ENCODE data around the gene C6orf47. TPM values are rescaled to one million over a fixed set of nuclear protein-coding genes. Genes with fewer than 3 reads are reported as not detected.

C6orf47 gene
- total and polyA plus RNA-seq, 7 donors = 22.2 to 32.6 (median 25.0) TPM

GRCh38 chr6:31661262-31662123 lies 915 bp upstream of the C6orf47 start:
- TF ChIP-seq, protein P1, sequence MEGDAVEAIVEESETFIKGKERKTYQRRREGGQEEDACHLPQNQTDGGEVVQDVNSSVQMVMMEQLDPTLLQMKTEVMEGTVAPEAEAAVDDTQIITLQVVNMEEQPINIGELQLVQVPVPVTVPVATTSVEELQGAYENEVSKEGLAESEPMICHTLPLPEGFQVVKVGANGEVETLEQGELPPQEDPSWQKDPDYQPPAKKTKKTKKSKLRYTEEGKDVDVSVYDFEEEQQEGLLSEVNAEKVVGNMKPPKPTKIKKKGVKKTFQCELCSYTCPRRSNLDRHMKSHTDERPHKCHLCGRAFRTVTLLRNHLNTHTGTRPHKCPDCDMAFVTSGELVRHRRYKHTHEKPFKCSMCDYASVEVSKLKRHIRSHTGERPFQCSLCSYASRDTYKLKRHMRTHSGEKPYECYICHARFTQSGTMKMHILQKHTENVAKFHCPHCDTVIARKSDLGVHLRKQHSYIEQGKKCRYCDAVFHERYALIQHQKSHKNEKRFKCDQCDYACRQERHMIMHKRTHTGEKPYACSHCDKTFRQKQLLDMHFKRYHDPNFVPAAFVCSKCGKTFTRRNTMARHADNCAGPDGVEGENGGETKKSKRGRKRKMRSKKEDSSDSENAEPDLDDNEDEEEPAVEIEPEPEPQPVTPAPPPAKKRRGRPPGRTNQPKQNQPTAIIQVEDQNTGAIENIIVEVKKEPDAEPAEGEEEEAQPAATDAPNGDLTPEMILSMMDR (IDR thresholded peaks at IDR 0.05) = no peak
- no peak for TF ChIP-seq EP300 (IDR thresholded peaks at IDR 0.05)
- no peak for TF ChIP-seq POLR2AphosphoS5 (IDR thresholded peaks at IDR 0.05)
- no peak for TF ChIP-seq POLR2A (IDR thresholded peaks at IDR 0.05)
- intact Hi-C loops (cut with DNase I) = loop anchor here (10.0 kb wide), 1 partner anchor 1613 kb away; the partner anchor contains the start of genes B3GALT4, RPS18 and VPS52
- Histone ChIP-seq H3K9me3 (no peaks in the 10 kb centered on the region), H3K4me1 (peaks cover 0 to 69% (median 60%) of the 10 kb centered on the region in 4 donors), H3K4me3 (peak overlapping the region; percentile 66 to 88 (median 73)), H3K27me3 (no peaks in the 10 kb centered on the region), H3K27ac (peak overlapping the region; percentile 87 to 98 (median 90)), H3K36me3 (peaks cover 0 to 24% (median 10%) of the 10 kb centered on the region in 4 donors)
- DNase-seq = no peak
- 74 to 86% methylated on average over 12 of the region's 12 CpGs for WGBS, 2 donors

- no peak for TF ChIP-seq EP300 (IDR thresholded peaks at IDR 0.05)
- TF ChIP-seq, protein P1 (IDR thresholded peaks at IDR 0.05) = no peak
- TF ChIP-seq POLR2A (IDR thresholded peaks at IDR 0.05) = no peak
- TF ChIP-seq POLR2AphosphoS5 (IDR thresholded peaks at IDR 0.05) = no peak
These were observed 763 bp downstream of the C6orf47 start for GRCh38 chr6:31659649-31660380.

GRCh38 chr6:31658983-31659648 lies 1.5 kb downstream of the C6orf47 start:
- peaks cover 0 to 30% (median 10%) of the 10 kb centered on the region in 4 donors for H3K36me3 ChIP-seq
- 85 to 89% methylated on average over 13 of the region's 13 CpGs for WGBS, 2 donors

More at GRCh38 chr6:31659649-31660380, 763 bp downstream of the C6orf47 start:
- peaks cover 0 to 30% (median 10%) of the 10 kb centered on the region in 4 donors for H3K36me3 ChIP-seq
- H3K9me3 ChIP-seq = no peaks in the 10 kb centered on the region
- intact Hi-C loops (cut with DNase I) = loop anchor here (10.0 kb wide), 1 partner anchor 1615 kb away; the partner anchor contains the start of genes B3GALT4, RPS18 and VPS52
- 6 to 33% methylated on average over 13 of the region's 13 CpGs for WGBS, 2 donors
- peak overlapping the region; percentile 87 to 98 (median 90) for H3K27ac ChIP-seq
- DNase-seq = no peak
- H3K4me1 ChIP-seq = peaks cover 0 to 65% (median 58%) of the 10 kb centered on the region in 4 donors
- no peaks in the 10 kb centered on the region for H3K27me3 ChIP-seq
- peak overlapping the region; percentile 66 to 88 (median 73) for H3K4me3 ChIP-seq

More at GRCh38 chr6:31658983-31659648, 1.5 kb downstream of the C6orf47 start:
- Histone ChIP-seq H3K9me3 (no peaks in the 10 kb centered on the region), H3K4me3 (peak overlapping the region; percentile 66 to 88 (median 73)), H3K4me1 (peaks cover 0 to 61% (median 55%) of the 10 kb centered on the region in 4 donors), H3K27ac (peak overlapping the region; percentile 87 to 98 (median 90)), H3K27me3 (no peaks in the 10 kb centered on the region)
- intact Hi-C loops (cut with DNase I) = no loop called here
- TF ChIP-seq, protein P1 (IDR thresholded peaks at IDR 0.05) = no peak
- no peak for TF ChIP-seq EP300 (IDR thresholded peaks at IDR 0.05)
- TF ChIP-seq POLR2AphosphoS5 (IDR thresholded peaks at IDR 0.05) = no peak
- TF ChIP-seq POLR2A (IDR thresholded peaks at IDR 0.05) = no peak
- no peak for DNase-seq

Data from sigmoid colon (tissue), 7 donors.